ENCODE results near the gene HNMT.

DNA sequence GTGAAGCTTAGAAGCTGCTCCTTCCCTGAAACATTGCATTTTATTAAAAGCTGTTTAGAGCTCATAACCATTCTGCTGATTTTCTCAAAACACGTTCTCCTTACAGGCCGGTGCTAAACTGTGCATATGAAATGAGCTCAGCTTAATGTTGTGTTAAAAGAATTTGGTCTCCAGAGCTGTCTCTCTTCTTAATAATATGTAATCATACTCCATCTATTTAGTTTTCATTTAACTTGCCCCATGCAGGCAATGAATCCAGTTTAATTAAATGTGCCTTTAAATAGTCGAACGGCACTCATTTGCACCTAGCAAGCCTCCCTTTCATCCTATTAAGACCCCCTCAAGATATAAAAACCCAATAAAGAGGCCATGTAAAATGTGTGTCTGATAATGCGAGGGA, 76.3 kb downstream of the HNMT start:
- no peak for TF ChIP-seq RAD21 (IDR thresholded peaks at IDR 0.05; ENCODE audit: low read length)
- no peak for TF ChIP-seq CTCF (IDR thresholded peaks at IDR 0.05)

Measured in SK-N-SH (cell line).